Frontal cortex (tissue), 4 donors: Measurements from ENCODE around the gene NECTIN2. TPM values are rescaled to one million over a fixed set of nuclear protein-coding genes. Genes with fewer than 3 reads are reported as not detected.
"Not testable (repeated sequence)": the region's sequence is repeated elsewhere in the genome, so short reads cannot be mapped to it uniquely, and the experiment has no call there.

ENCODE experiments used
- DNase-seq, 2 donors: peaks; one replicate each; pipeline ENCODE4 v3.0.0; 2012; ENCODE audit warnings: low spot score in 2 of 2
- FAIRE-seq: peaks from 2 replicates; lab custom pipeline; 2012; peaks lifted over from hg19 to GRCh38; lab: Jason Lieb, UNC
- total RNA-seq: library from RNA; depleted of rRNA; stranded (reverse); fragments of >200 nt; gene quantifications from one replicate; pipeline ENCODE4 v1.2.3, GENCODE V29; 2014
- donor health status: control.
- donor health status: control.
- donor health status: control.

Gene NECTIN2
- total RNA-seq, 1 donor from 2014 or later: 26.1 TPM

- FAIRE-seq (no peak), DNase-seq (no peak)
These were observed 54.5 kb downstream of the NECTIN2 start for GRCh38 chr19:44900328-44901244.

DNA sequence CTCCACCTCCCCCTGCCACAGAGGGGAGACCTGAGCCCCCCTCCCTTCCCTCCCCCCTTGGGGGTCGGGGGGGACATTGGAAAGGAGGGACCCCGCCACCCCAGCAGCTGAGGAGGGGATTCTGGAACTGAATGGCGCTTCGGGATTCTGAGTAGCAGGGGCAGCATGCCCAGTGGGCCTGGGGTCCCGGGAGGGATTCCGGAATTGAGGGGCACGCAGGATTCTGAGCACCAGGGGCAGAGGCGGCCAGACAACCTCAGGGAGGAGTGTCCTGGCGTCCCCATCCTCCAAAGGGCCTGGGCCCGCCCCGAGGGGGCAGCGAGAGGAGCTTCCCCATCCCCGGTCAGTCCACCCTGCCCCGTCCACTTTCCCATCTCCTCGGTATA, 57.1 kb downstream of the NECTIN2 start:
- FAIRE-seq (no peak), DNase-seq (no peak)

DNA sequence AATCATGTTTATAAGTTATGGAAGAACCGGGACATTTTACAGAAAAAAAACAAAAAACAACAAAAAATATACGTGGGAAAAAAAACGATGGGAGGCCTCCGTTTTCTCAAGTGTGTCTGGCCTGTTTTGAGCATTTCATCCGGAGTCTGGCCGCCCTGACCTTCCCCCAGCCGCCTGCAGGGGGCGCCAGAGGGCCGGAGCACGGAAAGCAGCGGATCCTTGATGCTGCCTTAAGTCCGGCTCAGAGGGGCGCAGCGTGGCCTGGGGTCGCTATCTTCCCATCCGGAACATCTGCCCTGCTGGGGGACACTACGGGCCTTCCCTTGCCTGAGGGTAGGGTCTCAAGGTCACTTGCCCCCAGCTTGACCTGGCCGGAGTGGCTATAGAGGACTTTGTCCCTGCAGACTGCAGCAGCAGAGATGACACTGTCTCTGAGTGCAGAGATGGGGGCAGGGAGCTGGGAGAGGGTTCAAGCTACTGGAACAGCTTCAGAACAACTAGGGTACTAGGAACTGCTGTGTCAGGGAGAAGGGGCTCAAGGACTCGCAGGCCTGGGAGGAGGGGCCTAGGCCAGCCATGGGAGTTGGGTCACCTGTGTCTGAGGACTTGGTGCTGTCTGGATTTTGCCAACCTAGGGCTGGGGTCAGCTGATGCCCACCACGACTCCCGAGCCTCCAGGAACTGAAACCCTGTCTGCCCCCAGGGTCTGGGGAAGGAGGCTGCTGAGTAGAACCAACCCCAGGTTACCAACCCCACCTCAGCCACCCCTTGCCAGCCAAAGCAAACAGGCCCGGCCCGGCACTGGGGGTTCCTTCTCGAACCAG, 57.7 kb downstream of the NECTIN2 start:
- DNase-seq: peak; percentile 74 to 86
- no peak for FAIRE-seq

DNA sequence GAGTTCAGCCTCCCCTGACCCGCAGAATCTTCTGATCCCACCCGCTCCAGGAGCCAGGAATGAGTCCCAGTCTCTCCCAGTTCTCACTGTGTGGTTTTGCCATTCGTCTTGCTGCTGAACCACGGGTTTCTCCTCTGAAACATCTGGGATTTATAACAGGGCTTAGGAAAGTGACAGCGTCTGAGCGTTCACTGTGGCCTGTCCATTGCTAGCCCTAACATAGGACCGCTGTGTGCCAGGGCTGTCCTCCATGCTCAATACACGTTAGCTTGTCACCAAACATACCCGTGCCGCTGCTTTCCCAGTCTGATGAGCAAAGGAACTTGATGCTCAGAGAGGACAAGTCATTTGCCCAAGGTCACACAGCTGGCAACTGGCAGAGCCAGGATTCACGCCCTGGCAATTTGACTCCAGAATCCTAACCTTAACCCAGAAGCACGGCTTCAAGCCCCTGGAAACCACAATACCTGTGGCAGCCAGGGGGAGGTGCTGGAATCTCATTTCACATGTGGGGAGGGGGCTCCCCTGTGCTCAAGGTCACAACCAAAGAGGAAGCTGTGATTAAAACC, 58.4 kb downstream of the NECTIN2 start:
- FAIRE-seq (no peak), DNase-seq (no peak)

- DNase-seq: peak in 1 of 2 donors; percentile 63
These were observed 59.5 kb downstream of the NECTIN2 start, which contains the start of gene APOE for GRCh38 chr19:44905437-44906160. Gene APOE, plus strand, starts transcription at chr19:44905796. Its CDS starts 829 bp downstream, at chr19:44906625.

GRCh38 chr19:44907613-44908012, 61.5 kb downstream of the NECTIN2 start:
- DNase-seq (no peak), FAIRE-seq (no peak)

More at GRCh38 chr19:44905437-44906160, 59.5 kb downstream of the NECTIN2 start, which contains the start of gene APOE:
- FAIRE-seq: no peak

GRCh38 chr19:44908074-44908835, 62.2 kb downstream of the NECTIN2 start:
- FAIRE-seq (no peak), DNase-seq (no peak)

GRCh38 chr19:44908836-44909261, 62.8 kb downstream of the NECTIN2 start:
- FAIRE-seq (no peak), DNase-seq (no peak)

- FAIRE-seq: no peak
- DNase-seq: no peak
These were observed 63.7 kb downstream of the NECTIN2 start for GRCh38 chr19:44909775-44910174.

DNA sequence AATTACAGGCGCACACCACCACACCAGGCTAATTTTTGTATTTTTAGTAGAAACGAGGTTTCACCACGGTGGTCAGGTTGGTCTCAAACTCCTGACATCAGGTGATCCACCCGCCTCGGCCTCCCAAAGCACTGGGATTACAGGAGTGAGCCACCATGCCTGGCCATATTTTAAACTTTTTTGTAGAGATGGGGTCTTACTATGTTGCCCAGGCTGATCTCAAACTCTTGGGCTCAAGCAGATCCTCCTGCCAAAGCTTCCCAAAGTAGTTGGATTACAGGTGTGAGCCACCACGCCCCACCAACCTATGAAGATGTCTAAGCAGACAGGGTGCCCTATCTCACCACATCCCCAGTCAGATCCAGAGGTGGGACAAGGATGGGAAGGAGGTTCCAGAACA, 65.8 kb downstream of the NECTIN2 start:
- not testable (repeated sequence) for FAIRE-seq, DNase-seq

- FAIRE-seq (no peak), DNase-seq (peak; percentile 58 to 75)
These were observed 66.8 kb downstream of the NECTIN2 start for GRCh38 chr19:44912854-44913253.

GRCh38 chr19:44913512-44914432, 67.7 kb downstream of the NECTIN2 start:
- DNase-seq, FAIRE-seq: not testable (repeated sequence)

GRCh38 chr19:44914433-44915206, 68.5 kb downstream of the NECTIN2 start, which contains the start of gene APOC1:
Gene APOC1, plus strand, starts transcription at chr19:44914608. Its CDS starts 284 bp downstream, at chr19:44914892.
- not testable (repeated sequence) for FAIRE-seq

DNA sequence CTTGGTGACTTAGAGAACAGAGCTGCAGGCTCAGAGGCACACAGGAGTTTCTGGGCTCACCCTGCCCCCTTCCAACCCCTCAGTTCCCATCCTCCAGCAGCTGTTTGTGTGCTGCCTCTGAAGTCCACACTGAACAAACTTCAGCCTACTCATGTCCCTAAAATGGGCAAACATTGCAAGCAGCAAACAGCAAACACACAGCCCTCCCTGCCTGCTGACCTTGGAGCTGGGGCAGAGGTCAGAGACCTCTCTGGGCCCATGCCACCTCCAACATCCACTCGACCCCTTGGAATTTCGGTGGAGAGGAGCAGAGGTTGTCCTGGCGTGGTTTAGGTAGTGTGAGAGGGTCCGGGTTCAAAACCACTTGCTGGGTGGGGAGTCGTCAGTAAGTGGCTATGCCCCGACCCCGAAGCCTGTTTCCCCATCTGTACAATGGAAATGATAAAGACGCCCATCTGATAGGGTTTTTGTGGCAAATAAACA, 78.2 kb downstream of the NECTIN2 start:
- DNase-seq (no peak), FAIRE-seq (no peak)

More at GRCh38 chr19:44914433-44915206, 68.5 kb downstream of the NECTIN2 start, which contains the start of gene APOC1:
- DNase-seq: peak; percentile 79 to 94

GRCh38 chr19:44925114-44925891, 79.2 kb downstream of the NECTIN2 start:
- DNase-seq: peak; percentile 66 to 76
- no peak for FAIRE-seq
